Measurements from ENCODE around the gene GTF2B. TPM values are rescaled to one million over a fixed set of nuclear protein-coding genes. Genes with fewer than 3 reads are reported as not detected.

The GTF2B gene
- total and polyA plus RNA-seq, 2 donors (not counting 1 experiment from before 2014, with no cell fraction given): 29.2 to 32.0 TPM

- no peak overlapping the region for H2AFZ ChIP-seq (ENCODE audit: insufficient read depth, low read depth, low read length, poor library complexity, severe bottlenecking)
- H3K27ac Mint-ChIP-seq: no peak overlapping the region
- H3K36me3 ChIP-seq (replicated peaks in 1 of 2; ENCODE audit: control extremely low read depth in 1 of 2, control insufficient read depth in 1 of 2, extremely low read depth in 1 of 2, insufficient read depth in 2 of 2, low read length in 1 of 2): peaks cover 0 to 39% of the 10 kb centered on the region in 2 experiments
- ATAC-seq (ENCODE audit: low read depth) (no peak), DNase-seq (no peak)
- WGBS (ENCODE audit: insufficient coverage): 60% methylated on average over 1 of the region's 6 CpGs
- H3K4me1 Mint-ChIP-seq: no peaks in the 10 kb centered on the region
- no peak overlapping the region for H3K4me3 Mint-ChIP-seq
- no peak overlapping the region for H3K4me2 ChIP-seq (replicated peaks; ENCODE audit: low read depth, low read length, poor library complexity, severe bottlenecking)
- H3K9me3 Mint-ChIP-seq (ENCODE audit: insufficient read depth): no peaks in the 10 kb centered on the region
- POLR2A ChIA-PET: no interaction called here
- CTCF ChIA-PET: interaction anchor here (2.7 kb wide), 1 partner anchor 26 kb away, joined by 7 read pairs; no protein-coding TSS in a partner anchor
- H3K9me3 ChIP-seq (ENCODE audit: control extremely low read depth in 1 of 3, control insufficient read depth in 2 of 3, insufficient read depth in 1 of 3, low read length in 2 of 3): no peaks in the 10 kb centered on the region
- H3K4me3 ChIP-seq (ENCODE audit: control extremely low read depth in 1 of 5, extremely low read depth in 1 of 5, insufficient read depth in 1 of 5, low read depth in 2 of 5, low read length in 4 of 5): no peak overlapping the region
- TF ChIP-seq, protein P1, sequence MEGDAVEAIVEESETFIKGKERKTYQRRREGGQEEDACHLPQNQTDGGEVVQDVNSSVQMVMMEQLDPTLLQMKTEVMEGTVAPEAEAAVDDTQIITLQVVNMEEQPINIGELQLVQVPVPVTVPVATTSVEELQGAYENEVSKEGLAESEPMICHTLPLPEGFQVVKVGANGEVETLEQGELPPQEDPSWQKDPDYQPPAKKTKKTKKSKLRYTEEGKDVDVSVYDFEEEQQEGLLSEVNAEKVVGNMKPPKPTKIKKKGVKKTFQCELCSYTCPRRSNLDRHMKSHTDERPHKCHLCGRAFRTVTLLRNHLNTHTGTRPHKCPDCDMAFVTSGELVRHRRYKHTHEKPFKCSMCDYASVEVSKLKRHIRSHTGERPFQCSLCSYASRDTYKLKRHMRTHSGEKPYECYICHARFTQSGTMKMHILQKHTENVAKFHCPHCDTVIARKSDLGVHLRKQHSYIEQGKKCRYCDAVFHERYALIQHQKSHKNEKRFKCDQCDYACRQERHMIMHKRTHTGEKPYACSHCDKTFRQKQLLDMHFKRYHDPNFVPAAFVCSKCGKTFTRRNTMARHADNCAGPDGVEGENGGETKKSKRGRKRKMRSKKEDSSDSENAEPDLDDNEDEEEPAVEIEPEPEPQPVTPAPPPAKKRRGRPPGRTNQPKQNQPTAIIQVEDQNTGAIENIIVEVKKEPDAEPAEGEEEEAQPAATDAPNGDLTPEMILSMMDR (IDR thresholded peaks at IDR 0.05): no peak
- TF ChIP-seq EZH2 (IDR thresholded peaks at IDR 0.05; ENCODE audit: borderline replicate concordance, insufficient read depth, low read depth, low read length, poor library complexity, severe bottlenecking): no peak
- H3K79me2 ChIP-seq (ENCODE audit: control insufficient read depth, insufficient read depth, low read length): no peaks in the 10 kb centered on the region
- H3K27ac ChIP-seq (ENCODE audit: low read length in 2 of 2): no peak overlapping the region
- no peaks in the 10 kb centered on the region for H3K27me3 Mint-ChIP-seq
- H3K27me3 ChIP-seq (replicated peaks in 1 of 4; ENCODE audit: control extremely low read depth in 1 of 4, control insufficient read depth in 3 of 4, insufficient read depth in 4 of 4, low read length in 3 of 4): no peaks in the 10 kb centered on the region
- no peak overlapping the region for H3K9ac ChIP-seq (ENCODE audit: low read length)
- H4K20me1 ChIP-seq (ENCODE audit: control insufficient read depth, insufficient read depth, low read length, poor library complexity, severe bottlenecking): no peaks in the 10 kb centered on the region
- H3K4me1 ChIP-seq (ENCODE audit: control insufficient read depth in 2 of 2, insufficient read depth in 2 of 2, low read length in 2 of 2): no peaks in the 10 kb centered on the region
- intact Hi-C loops (cut with micrococcal nuclease): no loop called here
Observed at GRCh38 chr1:88851303-88852063, 39.9 kb downstream of the GTF2B start.

- no peaks in the 10 kb centered on the region for H4K20me1 ChIP-seq (ENCODE audit: control insufficient read depth, insufficient read depth, low read length, poor library complexity, severe bottlenecking)
Observed at GRCh38 chr1:88847643-88848042, 43.7 kb downstream of the GTF2B start.

More at GRCh38 chr1:88847643-88848042, 43.7 kb downstream of the GTF2B start:
- Mint-ChIP-seq H3K9me3 (ENCODE audit: insufficient read depth) (no peaks in the 10 kb centered on the region), H3K27ac (no peak overlapping the region), H3K4me3 (no peak overlapping the region), H3K4me1 (no peaks in the 10 kb centered on the region), H3K27me3 (no peaks in the 10 kb centered on the region)
- Histone ChIP-seq H3K4me3 (ENCODE audit: control extremely low read depth in 1 of 5, extremely low read depth in 1 of 5, insufficient read depth in 1 of 5, low read depth in 2 of 5, low read length in 4 of 5) (no peak overlapping the region), H3K79me2 (ENCODE audit: control insufficient read depth, insufficient read depth, low read length) (no peaks in the 10 kb centered on the region), H3K9ac (ENCODE audit: low read length) (no peak overlapping the region), H3K9me3 (ENCODE audit: control extremely low read depth in 1 of 3, control insufficient read depth in 2 of 3, insufficient read depth in 1 of 3, low read length in 2 of 3) (no peaks in the 10 kb centered on the region), H2AFZ (ENCODE audit: insufficient read depth, low read depth, low read length, poor library complexity, severe bottlenecking) (no peak overlapping the region), H3K27me3 (replicated peaks in 1 of 4; ENCODE audit: control extremely low read depth in 1 of 4, control insufficient read depth in 3 of 4, insufficient read depth in 4 of 4, low read length in 3 of 4) (no peaks in the 10 kb centered on the region), H3K4me2 (replicated peaks; ENCODE audit: low read depth, low read length, poor library complexity, severe bottlenecking) (no peak overlapping the region), H3K4me1 (ENCODE audit: control insufficient read depth in 2 of 2, insufficient read depth in 2 of 2, low read length in 2 of 2) (no peaks in the 10 kb centered on the region), H3K36me3 (replicated peaks in 1 of 2; ENCODE audit: control extremely low read depth in 1 of 2, control insufficient read depth in 1 of 2, extremely low read depth in 1 of 2, insufficient read depth in 2 of 2, low read length in 1 of 2) (peaks cover 0 to 12% of the 10 kb centered on the region in 2 experiments), H3K27ac (ENCODE audit: low read length in 2 of 2) (no peak overlapping the region)
- 71% methylated on average over 1 of the region's 1 CpG for WGBS (ENCODE audit: insufficient coverage)
- no peak for TF ChIP-seq EZH2 (IDR thresholded peaks at IDR 0.05; ENCODE audit: borderline replicate concordance, insufficient read depth, low read depth, low read length, poor library complexity, severe bottlenecking)
- TF ChIP-seq, protein P1 (IDR thresholded peaks at IDR 0.05): no peak
- ChIA-PET CTCF (no interaction called here), POLR2A (no interaction called here)
- intact Hi-C loops (cut with micrococcal nuclease): no loop called here
- DNase-seq: no peak
- no peak for ATAC-seq (ENCODE audit: low read depth)
